Endothelial cell of umbilical vein (primary cell): ENCODE results near the gene KTN1. TPM values are rescaled to one million over a fixed set of nuclear protein-coding genes. Genes with fewer than 3 reads are reported as not detected.

Experiments used
- BruUV-seq: library from RNA; stranded (reverse); fragments of 400-500 nt; replicated peaks from 2 replicates; lab custom pipeline; 2021; lab: Mats Ljungman, UMichigan
- CTCF ChIA-PET: fragments of 300-600, 350-600 bp; sonication (Branson Sonifier 250); formaldehyde crosslinking; loops from one replicate; lab custom pipeline; 2021; ENCODE audit warnings: antibody characterized with exemption, inconsistent platforms; lab: Charles Lee
- POLR2A ChIA-PET: fragments of 300-600, 350-600 bp; sonication (Branson Sonifier 250); formaldehyde crosslinking; loops from one replicate; lab custom pipeline; 2021; ENCODE audit warnings: antibody characterized with exemption, inconsistent platforms; lab: Charles Lee
- DNase-seq: peaks from one replicate; pipeline ENCODE4 v3.0.0-alpha.2; 2011; ENCODE audit warnings: low read depth, low spot score
- FAIRE-seq: peaks from 2 replicates; lab custom pipeline; 2011; peaks lifted over from hg19 to GRCh38; lab: Jason Lieb, UNC
- H2AFZ ChIP-seq: 2 replicates; pipeline ENCODE4 v1.6.0; 2012; ENCODE audit warnings: low read depth, low read length, control low read depth, inconsistent platforms
- H3K27ac ChIP-seq: 2 replicates; pipeline ENCODE4 v1.5.1; 2011; ENCODE audit warnings: low read depth, mild to moderate bottlenecking, control low read depth, low read length, moderate library complexity; ENCODE audit not compliant: insufficient read depth
- H3K27me3 ChIP-seq, 2 experiments: 2 replicates each; pipeline versions ENCODE4 v1.6.0 to v1.6.1; 2011; ENCODE audit warnings: low read length in 2 of 2, mixed read lengths in 1 of 2; ENCODE audit not compliant: control insufficient read depth in 2 of 2, insufficient read depth in 2 of 2
- H3K36me3 ChIP-seq, 2 experiments: 2 replicates in 1 of 2; 3 replicates in 1 of 2; pipeline ENCODE4 v1.5.1; 2011; ENCODE audit warnings: low read length in 2 of 2, mild to moderate bottlenecking in 1 of 2, moderate library complexity in 1 of 2; ENCODE audit not compliant: control insufficient read depth in 2 of 2, insufficient read depth in 2 of 2; ENCODE audit errors: extremely low read depth in 1 of 2
- H3K4me1 ChIP-seq: 3 replicates; pipeline ENCODE4 v1.5.1; 2011; ENCODE audit warnings: mild to moderate bottlenecking, low read length; ENCODE audit not compliant: control insufficient read depth, insufficient read depth; ENCODE audit errors: extremely low read depth
- H3K4me2 ChIP-seq: 2 replicates; pipeline ENCODE4 v1.6.1; 2011; ENCODE audit warnings: low read length, control low read depth, mixed read lengths; ENCODE audit not compliant: insufficient read depth
- H3K4me3 ChIP-seq, 3 experiments: fragments of 200-600 bp in 1 of 3; sonication (generic), shearing (Covaris generic) in 1 of 3; replicated peaks in 1 of 3; 2 replicates each; pipeline ENCODE4 v1.5.1; 2011 to 2016; ENCODE audit warnings: control low read depth in 3 of 3, low read length in 3 of 3, mild to moderate bottlenecking in 2 of 3, inconsistent platforms in 1 of 3, low read depth in 1 of 3, moderate library complexity in 1 of 3; ENCODE audit not compliant: insufficient read depth in 1 of 3
- H3K79me2 ChIP-seq: 2 replicates; pipeline ENCODE4 v1.6.0; 2012; ENCODE audit warnings: low read length, inconsistent platforms; ENCODE audit not compliant: control insufficient read depth, insufficient read depth
- H3K9ac ChIP-seq: replicated peaks from 2 replicates; pipeline ENCODE3; 2011; ENCODE audit warnings: low read length, control low read depth; ENCODE audit not compliant: insufficient read depth; ENCODE audit errors: extremely low read depth
- H3K9me1 ChIP-seq: replicated peaks from 3 replicates; pipeline ENCODE4 v1.6.0; 2011; ENCODE audit warnings: mild to moderate bottlenecking, low read length; ENCODE audit not compliant: control insufficient read depth, insufficient read depth; ENCODE audit errors: extremely low read depth
- H3K9me3 ChIP-seq: replicated peaks from 2 replicates; pipeline ENCODE4 v1.5.1; 2012; ENCODE audit warnings: low read length, inconsistent platforms; ENCODE audit not compliant: control insufficient read depth, insufficient read depth
- H4K20me1 ChIP-seq: replicated peaks from 2 replicates; pipeline ENCODE3; 2011; ENCODE audit warnings: mild to moderate bottlenecking, low read length; ENCODE audit not compliant: control insufficient read depth, insufficient read depth; ENCODE audit errors: extremely low read depth
- CTCF ChIP-seq, 2 donors: IDR thresholded peaks; 1 replicate in 1 of 2; 2 replicates in 1 of 2; pipeline ENCODE4 v1.5.1; 2011; ENCODE audit warnings: low read length in 2 of 2, mild to moderate bottlenecking in 2 of 2, moderate library complexity in 2 of 2, control low read depth in 1 of 2, inconsistent platforms in 1 of 2, low read depth in 1 of 2; ENCODE audit not compliant: insufficient read depth in 1 of 2; ENCODE audit errors: extremely low read depth in 1 of 2
- EZH2 ChIP-seq: IDR thresholded peaks from 2 replicates; pipeline ENCODE4 v1.6.1; 2012; ENCODE audit warnings: borderline replicate concordance, low read depth, mild to moderate bottlenecking, moderate library complexity, low read length, inconsistent platforms; ENCODE audit not compliant: severe bottlenecking
- FOS ChIP-seq: IDR thresholded peaks from 2 replicates; pipeline ENCODE4 v1.6.1; 2011; ENCODE audit warnings: mild to moderate bottlenecking, low read length, moderate library complexity, borderline replicate concordance; ENCODE audit not compliant: insufficient read depth
- GATA2 ChIP-seq: IDR thresholded peaks from 2 replicates; pipeline ENCODE4 v1.7.0; 2011; ENCODE audit warnings: low read depth, mild to moderate bottlenecking, moderate library complexity, mixed read lengths, low read length; ENCODE audit not compliant: insufficient read length, insufficient read depth
- JUN ChIP-seq: IDR thresholded peaks from 2 replicates; pipeline ENCODE4 v1.6.1; 2011; ENCODE audit warnings: borderline replicate concordance, low read depth; ENCODE audit not compliant: insufficient read length, insufficient read depth
- MAX ChIP-seq: IDR thresholded peaks from 2 replicates; pipeline ENCODE4 v1.6.1; 2011; ENCODE audit not compliant: insufficient read depth, insufficient read length
- MYC ChIP-seq: IDR thresholded peaks from one replicate; pipeline ENCODE4 v1.6.1; 2011; ENCODE audit warnings: mild to moderate bottlenecking, low read depth, low read length
- POLR2A ChIP-seq: IDR thresholded peaks from 2 replicates; pipeline ENCODE4 v1.6.1; 2012; ENCODE audit warnings: low read depth, mild to moderate bottlenecking, control low read depth, low read length
- POLR2AphosphoS5 ChIP-seq: IDR thresholded peaks from 2 replicates; pipeline ENCODE4 v1.6.1; 2012; ENCODE audit warnings: low read depth, mild to moderate bottlenecking, control low read depth, low read length, moderate library complexity; ENCODE audit not compliant: insufficient read depth
- dilution Hi-C: fragments of 300-500 bp; cut with MboI; formaldehyde crosslinking; loops from one replicate; pipeline ENCODE4 v1.15.0; 2019; ENCODE audit warnings: low sequenced_read_pairs; ENCODE audit not compliant: extremely low pct_ligation_motif_present
- intact Hi-C: fragments of 100-400 bp; cut with micrococcal nuclease; formaldehyde crosslinking; loops from one replicate; pipeline ENCODE4 v1.10.0; 2022
- polyA plus RNA-seq, 4 experiments: library from polyadenylated mRNA; depleted of rRNA in 3 of 4; stranded (reverse) in 3 of 4; unstranded in 1 of 4; fragments of >200 nt; gene quantifications; 2 replicates each; pipeline versions ENCODE4 v1.2.1 to v1.2.3, GENCODE V29; 2011 to 2012; ENCODE audit warnings: missing spikeins in 1 of 4
- total RNA-seq: library from RNA; stranded (reverse); gene quantifications from 2 replicates; pipeline ENCODE4 v1.2.3, GENCODE V29; 2021

Gene KTN1
- total and polyA plus RNA-seq, 2 donors (not counting 3 experiments of a cell fraction or from before 2014, with no cell fraction given), result 33.2 to 148 TPM

- no peak overlapping the region for H3K9ac ChIP-seq
- H3K36me3 ChIP-seq, result peaks cover 0 to 3% of the 10 kb centered on the region in 2 experiments
- no TSS peak for BruUV-seq
- dilution Hi-C loops (no loop called here), intact Hi-C loops (loop anchor here (5.0 kb wide), 1 partner anchor 247 kb away; no protein-coding TSS in a partner anchor)
- H3K79me2 ChIP-seq, result no peaks in the 10 kb centered on the region
- H3K27me3 ChIP-seq, result no peaks in the 10 kb centered on the region
- DNase-seq (no peak), FAIRE-seq (no peak)
- no peak overlapping the region for H3K4me2 ChIP-seq
- no peaks in the 10 kb centered on the region for H3K9me3 ChIP-seq
- no peak overlapping the region for H3K27ac ChIP-seq
- no peak overlapping the region for H2AFZ ChIP-seq
- ChIA-PET CTCF (interaction anchor here (0.9 kb wide), 1 partner anchor 256 kb away, joined by 3 read pairs; no protein-coding TSS in a partner anchor), POLR2A (no interaction called here)
- H3K9me1 ChIP-seq, result no peaks in the 10 kb centered on the region
- H3K4me3 ChIP-seq, result no peak overlapping the region
- TF ChIP-seq POLR2AphosphoS5 (no peak), MAX (no peak), FOS (no peak), GATA2 (no peak), EZH2 (no peak), POLR2A (no peak), MYC (no peak), JUN (no peak), CTCF (IDR thresholded peaks at IDR 0.05; ENCODE audit: extremely low read depth in 1 of 2, insufficient read depth in 1 of 2, low read depth in 1 of 2, low read length in 2 of 2) (no peak)
- H4K20me1 ChIP-seq, result no peaks in the 10 kb centered on the region
- H3K4me1 ChIP-seq, result peaks cover 21% of the 10 kb centered on the region
These were observed 113.9 kb downstream of the KTN1 start for GRCh38 chr14:55693904-55694303.
